Natural killer cell (primary cell): Measurements from ENCODE around the gene KRTAP9-4. TPM values are rescaled to one million over a fixed set of nuclear protein-coding genes. Genes with fewer than 3 reads are reported as not detected.
"Not testable (repeated sequence)": the region's sequence is repeated elsewhere in the genome, so short reads cannot be mapped to it uniquely, and the experiment has no call there.

Source experiments
- ATAC-seq, 3 donors: fragments of 150-1000 bp in 2 of 3; fragments of 200-7000 bp in 1 of 3; cut with Tn5 transposase; 1 replicate in 1 of 3; 2 replicates in 2 of 3; pipeline ENCODE4 v1.10.0; 2021; ENCODE audit warnings: mild to moderate bottlenecking in 2 of 3, moderate library complexity in 2 of 3
- DNase-seq, 2 donors: peaks; one replicate each; pipeline versions ENCODE4 v3.0.0 to v3.0.0-alpha.2; 2013 to 2021; ENCODE audit warnings: mixed read lengths in 1 of 2
- H3K27ac ChIP-seq: one replicate; pipeline ENCODE4 v1.5.1; 2013; ENCODE audit warnings: mild to moderate bottlenecking, low read length
- H3K27me3 ChIP-seq: one replicate; pipeline ENCODE4 v1.6.1; 2013; ENCODE audit warnings: low read length; ENCODE audit not compliant: control insufficient read depth, insufficient read depth
- H3K36me3 ChIP-seq: one replicate; pipeline ENCODE4 v1.6.1; 2013; ENCODE audit warnings: low read length; ENCODE audit not compliant: control insufficient read depth, insufficient read depth
- H3K4me1 ChIP-seq: one replicate; pipeline ENCODE4 v1.6.1; 2013; ENCODE audit warnings: low read length; ENCODE audit not compliant: control insufficient read depth, insufficient read depth
- H3K4me3 ChIP-seq: one replicate; pipeline ENCODE4 v1.5.1; 2013; ENCODE audit warnings: low read length
- H3K9me3 ChIP-seq: one replicate; pipeline ENCODE4 v1.6.1; 2013; ENCODE audit warnings: low read length; ENCODE audit not compliant: control insufficient read depth, insufficient read depth
- H3K27ac Mint-ChIP-seq, 2 donors: one replicate each; pipeline ENCODE4 v1.8.0; 2022; ENCODE audit warnings: mild to moderate bottlenecking in 2 of 2, mixed read lengths in 2 of 2, moderate library complexity in 1 of 2
- H3K27me3 Mint-ChIP-seq, 2 donors: one replicate each; pipeline ENCODE4 v1.8.0; 2022; ENCODE audit warnings: low read depth in 2 of 2, mixed read lengths in 2 of 2
- H3K36me3 Mint-ChIP-seq: one replicate; pipeline ENCODE4 v1.8.0; 2022; ENCODE audit warnings: mixed read lengths
- H3K4me1 Mint-ChIP-seq, 2 donors: one replicate each; pipeline ENCODE4 v1.8.0; 2022; ENCODE audit warnings: mixed read lengths in 2 of 2
- H3K4me3 Mint-ChIP-seq: one replicate; pipeline ENCODE4 v1.8.0; 2022; ENCODE audit warnings: mild to moderate bottlenecking, moderate library complexity, mixed read lengths
- H3K9me3 Mint-ChIP-seq, 2 donors: one replicate each; pipeline ENCODE4 v1.8.0; 2022; ENCODE audit warnings: mixed read lengths in 2 of 2
- CTCF ChIP-seq: fragments of 200-600 bp; IDR thresholded peaks from one replicate; pipeline ENCODE4 v1.8.0; 2022; ENCODE audit warnings: antibody characterized with exemption
- WGBS: methylation state at CpG from one replicate; pipeline ENCODE4 v1.1.7; 2013; ENCODE audit warnings: missing lambda C conversion rate; ENCODE audit not compliant: insufficient coverage; 5-methylcytosine and 5-hydroxymethylcytosine counted together
- intact Hi-C: fragments of 100-400 bp; cut with micrococcal nuclease; formaldehyde crosslinking; loops from one replicate; pipeline ENCODE4 v1.14.2; 2022
- total RNA-seq, 4 donors: library from RNA; stranded (reverse); fragments of 120-200 nt in 1 of 4; gene quantifications; one replicate each; pipeline versions ENCODE4 v1.2.3 to v1.2.4, GENCODE V29; 2013 to 2022

KRTAP9-4 gene
- total RNA-seq, 3 donors from 2014 or later (not counting 1 experiment from before 2014, with no cell fraction given): not detected

GRCh38 chr17:41267711-41268110, 18.2 kb downstream of the KRTAP9-4 start:
- Mint-ChIP-seq H3K9me3 (no peaks in the 10 kb centered on the region), H3K4me1 (no peaks in the 10 kb centered on the region), H3K36me3 (no peaks in the 10 kb centered on the region), H3K27me3 (peaks cover 22 to 34% of the 10 kb centered on the region in 2 donors), H3K27ac (no peak overlapping the region), H3K4me3 (no peak overlapping the region)
- TF ChIP-seq CTCF: no peak
- no peaks in the 10 kb centered on the region for H3K4me1 ChIP-seq
- H3K27me3 ChIP-seq: peaks cover 2% of the 10 kb centered on the region
- no CpG with 5 or more reads among the region's 3 CpGs for WGBS
- H3K4me3 ChIP-seq: no peak overlapping the region
- no peaks in the 10 kb centered on the region for H3K9me3 ChIP-seq
- no peak overlapping the region for H3K27ac ChIP-seq
- DNase-seq (no peak), ATAC-seq (no peak)
- H3K36me3 ChIP-seq: no peaks in the 10 kb centered on the region
- intact Hi-C loops: no loop called here

DNA sequence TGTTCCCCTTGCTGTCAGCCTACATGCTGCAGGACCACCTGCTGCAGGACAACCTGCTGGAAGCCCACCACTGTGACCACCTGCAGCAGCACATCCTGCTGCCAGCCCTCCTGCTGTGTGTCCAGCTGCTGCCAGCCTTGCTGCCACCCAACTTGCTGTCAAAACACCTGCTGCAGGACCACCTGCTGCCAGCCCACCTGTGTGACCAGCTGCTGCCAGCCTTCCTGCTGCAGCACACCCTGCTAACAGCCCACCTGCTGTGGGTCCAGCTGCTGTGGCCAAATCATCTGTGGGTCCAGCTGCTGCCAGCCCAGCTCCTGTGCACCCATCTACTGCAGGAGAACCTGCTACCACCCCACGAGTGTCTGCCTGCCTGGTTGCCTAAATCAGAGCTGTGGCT, 21.8 kb downstream of the KRTAP9-4 start:
- intact Hi-C loops, DNase-seq, H3K36me3 Mint-ChIP-seq, H3K27me3 ChIP-seq, H3K4me1 Mint-ChIP-seq, H3K9me3 Mint-ChIP-seq, H3K9me3 ChIP-seq, H3K27ac ChIP-seq, ATAC-seq, H3K36me3 ChIP-seq, H3K27ac Mint-ChIP-seq, H3K4me1 ChIP-seq, H3K4me3 ChIP-seq, H3K4me3 Mint-ChIP-seq: not testable (repeated sequence)
- 53% methylated on average over 1 of the region's 1 CpG for WGBS
- peaks cover 7 to 26% of the 10 kb centered on the region in 2 donors for H3K27me3 Mint-ChIP-seq

DNA sequence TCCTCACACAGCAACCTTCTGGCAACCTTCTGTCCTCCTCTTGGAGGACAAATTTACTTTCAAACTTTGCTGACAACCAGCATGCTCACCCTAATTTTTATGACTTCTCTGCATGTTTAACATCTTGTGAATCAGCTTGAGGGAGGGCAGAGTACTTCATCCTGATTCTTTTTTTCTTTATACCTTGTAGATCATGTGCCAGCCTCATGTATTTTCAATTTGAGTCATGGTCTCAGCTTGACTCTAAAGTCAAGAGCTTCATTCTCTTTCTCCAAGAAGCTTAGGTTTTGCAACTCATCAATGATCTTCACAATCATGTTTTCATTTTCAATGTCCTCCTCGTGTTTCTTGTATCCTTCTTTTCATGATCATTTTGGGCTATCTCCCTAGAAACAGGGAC, 22.4 kb downstream of the KRTAP9-4 start:
- Histone ChIP-seq H3K36me3 (no peaks in the 10 kb centered on the region), H3K4me3 (no peak overlapping the region), H3K27me3 (no peaks in the 10 kb centered on the region), H3K27ac (no peak overlapping the region), H3K9me3 (no peaks in the 10 kb centered on the region), H3K4me1 (no peaks in the 10 kb centered on the region)
- Mint-ChIP-seq H3K27ac (no peak overlapping the region), H3K27me3 (peaks cover 12 to 26% of the 10 kb centered on the region in 2 donors), H3K36me3 (no peaks in the 10 kb centered on the region), H3K4me1 (no peaks in the 10 kb centered on the region), H3K9me3 (no peaks in the 10 kb centered on the region), H3K4me3 (no peak overlapping the region)
- ATAC-seq (no peak), DNase-seq (no peak)
- TF ChIP-seq CTCF: no peak
- intact Hi-C loops: no loop called here
- 57% methylated on average over 1 of the region's 1 CpG for WGBS

DNA sequence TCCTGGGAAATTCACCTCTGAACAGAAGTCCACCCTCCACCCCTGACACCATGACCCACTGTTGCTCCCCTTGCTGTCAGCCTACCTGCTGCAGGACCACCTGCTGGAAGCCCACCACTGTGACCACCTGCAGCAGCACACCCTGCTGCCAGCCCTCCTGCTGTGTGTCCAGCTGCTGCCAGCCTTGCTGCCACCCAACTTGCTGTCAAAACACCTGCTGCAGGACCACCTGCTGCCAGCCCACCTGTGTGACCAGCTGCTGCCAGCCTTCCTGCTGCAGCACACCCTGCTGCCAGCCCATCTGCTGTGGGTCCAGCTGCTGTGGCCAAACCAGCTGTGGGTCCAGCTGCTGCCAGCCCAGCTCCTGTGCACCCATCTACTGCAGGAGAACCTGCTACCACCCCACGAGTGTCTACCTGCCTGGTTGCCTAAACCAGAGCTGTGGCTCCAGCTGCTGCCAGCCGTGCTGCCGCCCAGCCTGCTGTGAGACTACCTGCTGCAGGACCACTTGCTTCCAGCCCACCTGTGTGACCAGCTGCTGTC, 26.2 kb downstream of the KRTAP9-4 start, which contains the start of gene KRTAP9-7:
KRTAP9-7 (plus strand) TSS at position 51 of the 543 bp plus-strand sequence; CDS start at position 51, 0 bp downstream.
- intact Hi-C loops: loop anchor here (1.0 kb wide), 1 partner anchor 11 kb away; no protein-coding TSS in a partner anchor
- peak in 1 of 2 donors; percentile 1 for DNase-seq
- H3K27ac ChIP-seq, H3K36me3 ChIP-seq, H3K4me1 Mint-ChIP-seq, H3K36me3 Mint-ChIP-seq, H3K27me3 ChIP-seq, H3K9me3 ChIP-seq, H3K4me1 ChIP-seq, ATAC-seq, H3K4me3 Mint-ChIP-seq, H3K4me3 ChIP-seq, H3K27ac Mint-ChIP-seq, H3K9me3 Mint-ChIP-seq: not testable (repeated sequence)
- H3K27me3 Mint-ChIP-seq: peaks cover 20 to 39% of the 10 kb centered on the region in 2 donors
- WGBS: 87% methylated on average over 3 of the region's 3 CpGs
